ENCODE results near the gene SH3GLB1.

- no peak for TF ChIP-seq MLX (CRISPR knock-in tag; IDR thresholded peaks at IDR 0.05)
- no peak for TF ChIP-seq ZBTB43 (CRISPR knock-in tag; IDR thresholded peaks at IDR 0.05)
- no peak for TF ChIP-seq CTCF (IDR thresholded peaks at IDR 0.05)
- TF ChIP-seq NR3C1 (CRISPR knock-in tag; conservative IDR thresholded peaks at IDR 0.05; ENCODE audit: low read depth) = no peak
- TF ChIP-seq RELA (CRISPR knock-in tag; IDR thresholded peaks at IDR 0.05; ENCODE audit: borderline replicate concordance) = no peak
- TF ChIP-seq CREB1 (CRISPR knock-in tag; IDR thresholded peaks at IDR 0.05) = no peak
- TF ChIP-seq FOXK1 (CRISPR knock-in tag; IDR thresholded peaks at IDR 0.05) = no peak
- TF ChIP-seq ATF2 (CRISPR knock-in tag; IDR thresholded peaks at IDR 0.05; ENCODE audit: borderline replicate concordance, low read depth) = no peak
- no peak for TF ChIP-seq USF2 (CRISPR knock-in tag; IDR thresholded peaks at IDR 0.05)
- TF ChIP-seq ZSCAN18 (CRISPR knock-in tag; IDR thresholded peaks at IDR 0.05) = no peak
- no peak for TF ChIP-seq ATF1 (CRISPR knock-in tag; IDR thresholded peaks at IDR 0.05)
Measured at GRCh38 chr1:86706018-86706635, 1.8 kb downstream of the SH3GLB1 start.
